ENCODE measurements around the gene SIRPD. TPM values are rescaled to one million over a fixed set of nuclear protein-coding genes. Genes with fewer than 3 reads are reported as not detected.
"Not testable (repeated sequence)": the region's sequence is repeated elsewhere in the genome, so short reads cannot be mapped to it uniquely, and the experiment has no call there.

Gene SIRPD
- total and polyA plus RNA-seq, 5 experiments from 2014 or later, result 0.22 to 0.58 (median 0.32) TPM; not detected in 1

DNA sequence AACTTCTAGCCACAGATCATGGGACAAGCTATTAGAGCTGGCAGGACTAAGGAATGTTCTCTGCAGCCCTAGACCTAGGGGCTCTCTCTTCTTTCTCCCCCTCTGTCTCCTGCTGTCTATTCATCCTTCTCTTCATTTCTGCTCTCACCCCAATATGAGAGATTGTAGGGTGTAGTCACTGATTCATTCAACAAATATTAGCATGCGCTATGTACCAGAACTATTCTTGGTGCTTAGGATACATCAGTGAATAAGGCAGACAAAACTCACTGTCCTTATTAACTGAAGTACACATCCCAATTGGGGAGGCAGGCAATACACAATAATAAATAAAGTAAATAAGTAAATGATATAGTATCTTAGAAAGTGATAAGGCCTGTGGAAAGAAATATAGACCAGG lies 51.6 kb downstream of the SIRPD start:
- ATAC-seq (no peak), DNase-seq (no peak)
- peaks cover 2 to 9% (median 5%) of the 10 kb centered on the region in 4 donors for H3K4me1 Mint-ChIP-seq
- POLR2A ChIA-PET, result no interaction called here
- peaks cover 2 to 26% (median 20%) of the 10 kb centered on the region in 5 donors for H3K27me3 Mint-ChIP-seq
- peak overlapping the region in 1 of 10 donors; percentile 17 for H3K27ac Mint-ChIP-seq
- H3K36me3 Mint-ChIP-seq, result peaks cover 0 to 11% (median 6%) of the 10 kb centered on the region in 3 donors
- no peak overlapping the region for H3K4me3 Mint-ChIP-seq
- H3K9me3 Mint-ChIP-seq, result peaks cover 0 to 6% (median 0%) of the 10 kb centered on the region in 9 donors

DNA sequence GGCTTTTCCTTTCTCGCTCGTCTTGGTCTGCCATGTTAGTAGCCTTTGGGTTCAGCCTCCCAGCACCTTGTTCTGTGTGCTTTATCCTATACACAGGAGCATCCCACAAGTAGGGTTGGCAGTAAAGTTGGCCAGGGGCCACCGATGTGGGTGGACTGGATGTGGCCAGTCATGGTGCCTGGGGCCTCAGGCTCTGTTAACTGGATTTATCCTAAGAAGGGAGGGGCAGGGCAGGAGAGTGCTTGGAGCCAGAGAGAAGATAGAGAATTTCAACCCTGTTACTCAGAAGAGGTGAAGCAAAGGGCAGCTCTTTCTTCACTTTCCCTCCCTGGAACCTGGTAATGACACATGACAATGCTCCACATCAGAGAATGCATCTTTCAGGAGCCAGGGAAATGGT lies 52.1 kb downstream of the SIRPD start:
- H3K4me3 Mint-ChIP-seq, result no peak overlapping the region
- H3K9me3 Mint-ChIP-seq, result peaks cover 0 to 6% (median 0%) of the 10 kb centered on the region in 9 donors
- peaks cover 3 to 9% (median 5%) of the 10 kb centered on the region in 4 donors for H3K4me1 Mint-ChIP-seq
- peaks cover 7 to 31% (median 24%) of the 10 kb centered on the region in 5 donors for H3K27me3 Mint-ChIP-seq
- peaks cover 0 to 11% (median 6%) of the 10 kb centered on the region in 3 donors for H3K36me3 Mint-ChIP-seq
- DNase-seq (no peak), ATAC-seq (no peak)
- POLR2A ChIA-PET, result no interaction called here
- H3K27ac Mint-ChIP-seq, result peak overlapping the region in 1 of 10 donors; percentile 17

DNA sequence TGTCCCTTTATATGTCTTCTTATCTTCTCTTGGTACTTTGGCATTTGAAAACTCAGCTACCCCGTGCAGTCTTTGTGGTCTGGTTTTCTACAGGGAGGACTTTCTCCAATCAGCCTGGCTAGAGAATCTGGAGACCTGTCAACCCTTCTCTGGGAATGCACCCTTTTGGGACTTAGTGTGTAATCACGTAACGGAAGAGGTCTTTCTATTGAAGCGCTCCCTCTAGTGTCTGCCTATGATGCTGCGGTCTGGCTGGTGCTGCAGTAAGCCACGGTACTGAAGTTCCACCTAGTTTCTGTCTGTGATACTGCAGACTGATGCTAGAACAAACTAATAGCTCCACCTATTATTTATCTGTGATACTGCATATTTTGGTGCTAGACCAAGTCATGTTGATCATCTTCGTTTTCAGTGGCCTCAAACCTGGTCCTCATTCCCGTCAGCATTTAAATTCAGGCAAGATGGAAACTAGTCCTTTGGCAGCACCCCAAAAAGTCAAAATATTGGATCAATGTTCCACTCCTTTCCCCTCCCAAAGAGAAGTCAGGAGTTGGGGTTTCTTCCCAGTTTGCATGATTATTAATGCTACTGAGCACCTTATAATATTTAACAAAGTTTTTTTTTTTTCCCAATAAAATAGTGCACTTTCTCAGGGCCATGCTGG lies 53.8 kb downstream of the SIRPD start:
- Mint-ChIP-seq H3K9me3 (peaks cover 0 to 6% (median 0%) of the 10 kb centered on the region in 9 donors), H3K27ac (peak overlapping the region in 3 of 10 donors; percentile 47 to 74 (median 68)), H3K36me3 (peaks cover 0 to 11% (median 8%) of the 10 kb centered on the region in 3 donors), H3K4me3 (peak overlapping the region in 1 of 10 donors; percentile 2), H3K27me3 (peaks cover 17 to 46% (median 32%) of the 10 kb centered on the region in 5 donors), H3K4me1 (peaks cover 4 to 5% (median 4%) of the 10 kb centered on the region in 4 donors)
- ATAC-seq (peak; percentile 100), DNase-seq (peak; percentile 37 to 86 (median 72))
- POLR2A ChIA-PET, result interaction anchor here (0.6 to 1.7 kb wide), 3 partner anchors 37 to 171 kb away, joined by 3 to 6 read pairs (median 6); partner anchors contain the start of gene NSFL1C

DNA sequence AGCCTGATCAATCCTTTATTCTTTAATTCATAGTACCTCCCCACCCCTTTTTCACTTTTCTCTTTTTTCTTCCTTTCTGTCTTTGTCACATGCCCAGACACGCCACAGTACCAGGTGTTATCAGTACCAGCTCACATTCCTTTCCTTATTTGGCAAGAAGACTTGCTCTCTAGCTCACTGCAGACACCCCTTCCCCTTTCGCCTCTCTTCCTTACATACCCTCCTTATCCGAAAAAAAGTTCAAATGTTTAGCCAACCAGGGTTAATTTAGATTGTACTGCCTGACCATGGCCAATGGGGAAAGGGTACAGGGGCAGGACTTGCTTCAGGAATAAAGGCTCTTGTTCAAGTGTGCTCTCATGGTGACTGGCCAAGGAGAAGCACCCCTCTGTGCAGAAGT lies 57.0 kb downstream of the SIRPD start:
- Mint-ChIP-seq H3K4me1 (peaks cover 4 to 5% (median 4%) of the 10 kb centered on the region in 4 donors), H3K27me3 (peaks cover 22 to 63% (median 39%) of the 10 kb centered on the region in 5 donors), H3K4me3 (no peak overlapping the region), H3K27ac (no peak overlapping the region), H3K36me3 (peaks cover 0 to 17% (median 10%) of the 10 kb centered on the region in 3 donors), H3K9me3 (peaks cover 0 to 11% (median 3%) of the 10 kb centered on the region in 9 donors)
- DNase-seq (no peak), ATAC-seq (no peak)
- POLR2A ChIA-PET, result no interaction called here

DNA sequence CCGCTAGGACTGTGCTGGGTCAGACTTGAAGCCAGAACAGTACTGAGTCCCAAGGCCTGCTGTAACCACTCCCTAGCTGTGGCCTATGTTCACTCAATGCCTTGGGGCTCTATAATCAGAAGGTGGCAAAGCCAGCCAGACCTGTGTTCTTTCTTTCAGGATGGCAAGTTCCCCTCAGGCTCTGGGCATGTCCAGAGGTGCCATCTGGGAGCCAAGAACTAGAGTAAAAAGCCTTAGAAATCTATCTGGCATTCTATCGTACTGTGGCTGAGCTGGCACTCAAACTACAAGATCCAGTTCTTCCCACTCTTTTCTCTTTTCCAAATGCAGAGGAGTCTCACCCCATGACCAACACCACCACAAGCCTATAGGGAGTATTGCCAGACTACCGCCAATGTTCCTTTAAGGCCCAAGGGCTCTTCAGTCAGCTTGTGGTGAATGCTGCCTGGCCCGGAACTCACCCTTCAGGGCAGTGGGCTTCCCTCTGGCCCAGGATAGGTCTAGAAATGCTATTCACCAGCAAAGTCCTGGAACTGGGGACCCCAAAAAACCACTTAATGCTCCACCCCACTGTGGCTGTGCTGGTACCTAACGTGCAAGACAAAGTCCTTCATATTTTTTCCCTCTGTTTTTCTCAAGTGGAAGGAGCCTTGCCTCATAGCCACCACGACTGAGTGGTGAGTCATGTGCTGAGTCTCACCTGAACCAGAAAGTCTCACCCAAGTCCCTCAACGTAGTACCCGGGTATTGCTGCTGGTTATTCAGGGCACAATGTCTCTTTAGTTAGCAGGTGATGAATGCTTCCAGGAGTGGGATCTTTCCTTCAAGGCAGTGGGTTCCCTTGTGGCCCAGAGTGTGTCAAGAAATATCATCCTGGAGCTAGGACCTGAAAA lies 57.7 kb downstream of the SIRPD start:
- POLR2A ChIA-PET, result no interaction called here
- no peak overlapping the region for H3K27ac Mint-ChIP-seq
- H3K27me3 Mint-ChIP-seq, result peaks cover 22 to 61% (median 42%) of the 10 kb centered on the region in 5 donors

DNA sequence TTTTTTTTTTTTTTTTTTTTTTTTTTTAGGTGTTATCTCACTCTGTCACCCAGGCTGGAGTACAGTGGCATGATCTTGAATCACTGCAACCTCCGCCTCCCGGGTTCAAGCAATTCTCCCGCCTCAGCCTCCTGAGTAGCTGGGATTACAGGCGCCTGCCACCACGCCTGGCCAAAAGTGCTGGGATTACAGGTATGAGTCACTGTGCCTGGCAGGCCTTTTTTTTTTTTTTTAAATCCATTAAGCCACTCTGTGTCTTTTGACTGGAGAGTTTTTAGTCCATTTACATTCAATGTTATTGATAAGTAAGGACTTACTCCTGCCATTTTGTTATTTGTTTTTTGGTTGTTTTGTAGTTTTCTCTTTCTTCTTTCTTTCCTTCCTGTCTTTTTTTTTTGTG lies 60.1 kb downstream of the SIRPD start:
- H3K9me3 Mint-ChIP-seq, DNase-seq, H3K36me3 Mint-ChIP-seq, H3K4me3 Mint-ChIP-seq, ATAC-seq, POLR2A ChIA-PET, H3K27ac Mint-ChIP-seq: not testable (repeated sequence)
- Mint-ChIP-seq H3K4me1 (peaks cover 0 to 25% (median 8%) of the 10 kb centered on the region in 4 donors), H3K27me3 (peaks cover 19 to 56% (median 37%) of the 10 kb centered on the region in 5 donors)

More for the DNA sequence above, 57.7 kb downstream of the SIRPD start:
- no peak for ATAC-seq
- Mint-ChIP-seq H3K4me1 (peaks cover 4 to 10% (median 5%) of the 10 kb centered on the region in 4 donors), H3K9me3 (peaks cover 0 to 11% (median 3%) of the 10 kb centered on the region in 9 donors), H3K36me3 (peaks cover 0 to 17% (median 10%) of the 10 kb centered on the region in 3 donors), H3K4me3 (no peak overlapping the region)
- DNase-seq, result no peak

DNA sequence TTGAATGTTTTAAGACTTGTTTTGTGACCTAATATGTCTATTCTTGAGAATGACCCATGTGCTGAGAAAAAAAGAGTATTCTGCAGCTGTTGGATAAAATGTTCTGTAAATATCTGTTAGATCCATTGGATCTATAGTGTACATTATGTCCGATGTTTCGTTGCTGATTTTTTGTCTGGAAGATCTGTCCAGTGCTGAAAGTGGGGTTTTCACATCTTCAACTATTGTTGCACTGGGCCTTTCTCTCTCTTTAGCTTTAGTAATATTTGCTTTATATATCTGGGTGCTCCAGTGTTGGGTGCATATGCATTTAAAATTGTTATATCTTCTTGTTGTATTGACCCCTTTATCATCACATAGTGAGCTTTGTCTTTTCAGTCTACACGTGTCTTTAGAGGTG lies 60.6 kb downstream of the SIRPD start:
- Mint-ChIP-seq H3K27me3 (peaks cover 17 to 56% (median 35%) of the 10 kb centered on the region in 5 donors), H3K9me3 (peaks cover 0 to 7% (median 0%) of the 10 kb centered on the region in 9 donors), H3K4me1 (peaks cover 0 to 30% (median 9%) of the 10 kb centered on the region in 4 donors), H3K36me3 (peaks cover 0 to 6% (median 4%) of the 10 kb centered on the region in 3 donors), H3K27ac (no peak overlapping the region), H3K4me3 (no peak overlapping the region)
- POLR2A ChIA-PET, result no interaction called here
- ATAC-seq, result no peak
- no peak for DNase-seq

DNA sequence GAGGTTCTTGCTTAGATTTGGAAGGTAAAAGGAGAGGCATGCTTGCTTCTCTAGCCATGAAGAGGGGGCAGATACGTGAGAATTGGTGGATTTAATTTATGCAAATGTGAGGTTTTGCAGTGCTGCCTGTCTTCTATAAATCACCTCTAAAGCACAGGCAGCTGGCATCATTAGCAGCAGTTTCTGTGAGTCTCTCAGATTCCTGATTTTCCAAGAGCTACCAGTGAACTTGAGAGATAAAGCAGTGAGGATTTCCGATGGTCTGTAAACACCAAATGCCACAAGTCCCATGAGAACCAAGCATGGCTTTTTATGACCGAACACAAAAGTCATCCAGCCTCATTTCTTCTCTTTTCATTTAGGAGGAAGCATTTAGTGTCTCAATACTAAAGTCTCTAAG lies 63.1 kb downstream of the SIRPD start:
- no peak overlapping the region for H3K4me3 Mint-ChIP-seq
- H3K36me3 Mint-ChIP-seq, result peaks cover 0 to 6% (median 4%) of the 10 kb centered on the region in 3 donors
- peaks cover 9 to 42% (median 19%) of the 10 kb centered on the region in 5 donors for H3K27me3 Mint-ChIP-seq
- ATAC-seq (no peak), DNase-seq (no peak)
- H3K9me3 Mint-ChIP-seq, result peaks cover 0 to 7% (median 0%) of the 10 kb centered on the region in 9 donors
- H3K27ac Mint-ChIP-seq, result no peak overlapping the region
- peaks cover 0 to 36% (median 13%) of the 10 kb centered on the region in 4 donors for H3K4me1 Mint-ChIP-seq
- POLR2A ChIA-PET, result no interaction called here

DNA sequence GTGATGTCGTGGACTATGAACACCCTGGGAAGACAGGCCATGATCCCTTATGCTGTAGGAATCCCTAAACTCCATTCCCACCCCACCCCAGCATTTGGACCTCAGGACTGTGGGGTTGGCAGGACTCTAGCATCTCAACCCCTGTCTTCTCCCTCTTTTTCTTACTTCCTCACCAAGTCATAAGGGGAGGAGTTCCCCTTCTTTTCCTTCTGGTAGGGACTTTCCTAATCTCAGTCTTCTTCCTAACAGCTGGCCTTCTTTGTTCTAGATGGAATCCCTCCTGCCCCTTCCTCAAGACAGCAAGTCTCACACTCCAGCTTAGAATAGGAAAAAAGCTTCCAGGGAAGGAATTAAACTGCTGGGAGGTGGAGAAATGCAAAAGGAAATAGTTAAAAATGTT lies 64.0 kb downstream of the SIRPD start:
- ATAC-seq (no peak), DNase-seq (no peak)
- no peak overlapping the region for H3K27ac Mint-ChIP-seq
- peaks cover 0 to 7% (median 0%) of the 10 kb centered on the region in 9 donors for H3K9me3 Mint-ChIP-seq
- H3K27me3 Mint-ChIP-seq, result peaks cover 12 to 43% (median 19%) of the 10 kb centered on the region in 5 donors
- H3K36me3 Mint-ChIP-seq, result peaks cover 0 to 6% (median 1%) of the 10 kb centered on the region in 3 donors
- peaks cover 0 to 36% (median 13%) of the 10 kb centered on the region in 4 donors for H3K4me1 Mint-ChIP-seq
- POLR2A ChIA-PET, result no interaction called here
- H3K4me3 Mint-ChIP-seq, result no peak overlapping the region

DNA sequence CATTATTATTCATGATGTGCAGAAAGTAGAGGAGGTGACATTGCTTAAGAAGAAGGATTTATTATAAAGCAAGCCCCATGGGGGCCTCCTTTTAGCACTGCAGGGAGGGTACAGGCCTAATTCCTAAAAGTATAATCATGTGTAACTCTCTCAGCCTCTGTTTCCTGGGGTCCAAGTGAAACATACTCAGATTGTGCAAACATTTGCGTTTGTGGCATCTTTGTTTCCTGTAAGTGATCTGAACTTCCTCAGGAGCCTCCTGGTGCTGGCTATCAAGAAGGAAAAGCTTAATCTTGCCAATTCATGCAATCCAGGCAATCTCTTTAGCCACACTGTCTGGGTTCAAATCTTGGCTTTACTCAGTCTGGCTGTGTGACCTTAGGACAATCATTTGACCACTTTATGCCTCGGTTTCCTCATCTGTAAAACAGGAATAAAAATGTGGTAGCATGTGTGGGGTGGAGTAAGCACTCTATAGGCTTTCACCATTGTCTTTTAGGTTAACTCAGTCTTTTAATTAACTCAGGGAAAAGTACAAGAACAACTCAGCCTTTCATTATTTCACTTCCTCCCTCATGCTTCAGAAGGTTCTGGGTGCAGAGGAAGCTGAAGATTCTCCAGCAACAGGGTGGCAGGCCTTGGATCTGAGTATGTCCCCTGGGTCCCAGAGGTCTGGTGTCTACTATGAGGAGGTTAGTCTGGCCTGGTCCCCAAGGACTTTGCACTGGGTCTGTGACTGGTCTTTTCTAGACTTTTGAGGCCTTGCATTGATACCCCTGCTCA lies 65.5 kb downstream of the SIRPD start:
- Mint-ChIP-seq H3K27me3 (peaks cover 6 to 39% (median 14%) of the 10 kb centered on the region in 5 donors), H3K9me3 (peaks cover 0 to 2% (median 0%) of the 10 kb centered on the region in 9 donors), H3K36me3 (no peaks in the 10 kb centered on the region), H3K27ac (no peak overlapping the region), H3K4me1 (peaks cover 0 to 36% (median 13%) of the 10 kb centered on the region in 4 donors), H3K4me3 (no peak overlapping the region)
- no peak for DNase-seq
- POLR2A ChIA-PET, result no interaction called here
- no peak for ATAC-seq

DNA sequence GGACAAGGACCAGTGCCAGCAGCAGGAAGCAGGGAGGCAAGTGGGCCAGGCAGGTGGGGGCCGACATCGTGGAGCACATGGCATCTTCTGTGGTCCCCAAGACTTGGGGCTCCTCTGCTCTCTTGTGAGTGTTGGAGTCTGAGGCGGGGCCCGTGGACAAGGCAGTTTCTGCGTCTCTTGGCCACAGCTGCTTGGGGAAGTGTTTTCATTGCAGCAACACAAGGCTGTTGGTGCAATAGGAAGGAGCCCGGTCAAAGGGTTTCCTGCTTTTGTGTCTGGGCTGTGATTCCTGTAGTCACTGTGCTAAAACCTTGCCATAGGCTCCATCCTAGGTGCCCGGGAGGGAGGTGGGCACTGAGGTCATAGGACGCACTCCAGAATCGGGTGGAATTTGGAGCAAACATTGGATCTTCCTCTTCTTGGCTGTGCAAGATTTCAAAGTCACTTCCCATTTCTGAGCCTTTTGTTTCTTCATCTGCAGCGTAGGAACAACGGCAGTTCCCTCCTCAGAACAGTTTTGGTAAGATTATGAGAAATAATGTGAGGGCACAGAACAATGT lies 66.1 kb downstream of the SIRPD start, which contains the start of gene SIRPB2:
TSS of gene SIRPB2 (minus strand) at position 140 of the 560 bp plus-strand sequence. CDS start at position 79, 61 bp downstream.
- Mint-ChIP-seq H3K4me1 (peaks cover 0 to 36% (median 13%) of the 10 kb centered on the region in 4 donors), H3K36me3 (no peaks in the 10 kb centered on the region), H3K27me3 (peaks cover 8 to 32% (median 12%) of the 10 kb centered on the region in 5 donors), H3K4me3 (peak within 1 kb of the TSS in 1 of 10 donors; percentile 54), H3K9me3 (no peaks in the 10 kb centered on the region), H3K27ac (peak within 1 kb of the TSS in 1 of 10 donors; percentile 24)
- no peak for DNase-seq
- POLR2A ChIA-PET, result no interaction called here
- no peak for ATAC-seq

All from naive thymus-derived CD8-positive, alpha-beta T cell (primary cell).